Prostate gland (tissue), 2 donors: Measurements from ENCODE around the gene LZTR1.

Experiments used
- CTCF ChIP-seq, 4 experiments: fragments of 200-600 bp in 2 of 4; fragments of 450-650 bp in 2 of 4; sonication (generic) in 2 of 4; IDR thresholded peaks; 1 replicate in 3 of 4; 2 replicates in 1 of 4; pipeline ENCODE4 v1.5.1; 2016 to 2019; ENCODE audit warnings: antibody characterized with exemption in 4 of 4, mild to moderate bottlenecking in 2 of 4, moderate library complexity in 2 of 4
- POLR2A ChIP-seq: fragments of 450-650 bp; IDR thresholded peaks from one replicate; pipeline ENCODE4 v1.6.1; 2016; ENCODE audit warnings: antibody characterized with exemption, mild to moderate bottlenecking

GRCh38 chr22:21003782-21004181 is 21.7 kb downstream of the LZTR1 start:
- TF ChIP-seq POLR2A (no peak), CTCF (IDR thresholded peaks at IDR 0.05) (no peak)
